OCI-LY1 (cell line): ENCODE data around the gene TUBE1.

ENCODE experiments used
- EZH2 ChIP-seq: fragments of 200-600 bp; sonication (generic), shearing (Covaris generic); IDR thresholded peaks from 2 replicates; pipeline ENCODE4 v1.8.0; 2017; ENCODE audit warnings: borderline replicate concordance, mixed run types, mild to moderate bottlenecking, antibody characterized with exemption, low read length, moderate library complexity, mixed read lengths
- TF ChIP-seq, protein P1 (sequence below): fragments of 200-600 bp; sonication (generic), shearing (Covaris generic); IDR thresholded peaks from 2 replicates; pipeline ENCODE4 v1.5.1; 2017; ENCODE audit warnings: mild to moderate bottlenecking, antibody characterized with exemption, low read length, moderate library complexity, mixed read lengths

GRCh38 chr6:112087916-112088315 lies 634 bp upstream of the TUBE1 start:
- TF ChIP-seq, protein P1, sequence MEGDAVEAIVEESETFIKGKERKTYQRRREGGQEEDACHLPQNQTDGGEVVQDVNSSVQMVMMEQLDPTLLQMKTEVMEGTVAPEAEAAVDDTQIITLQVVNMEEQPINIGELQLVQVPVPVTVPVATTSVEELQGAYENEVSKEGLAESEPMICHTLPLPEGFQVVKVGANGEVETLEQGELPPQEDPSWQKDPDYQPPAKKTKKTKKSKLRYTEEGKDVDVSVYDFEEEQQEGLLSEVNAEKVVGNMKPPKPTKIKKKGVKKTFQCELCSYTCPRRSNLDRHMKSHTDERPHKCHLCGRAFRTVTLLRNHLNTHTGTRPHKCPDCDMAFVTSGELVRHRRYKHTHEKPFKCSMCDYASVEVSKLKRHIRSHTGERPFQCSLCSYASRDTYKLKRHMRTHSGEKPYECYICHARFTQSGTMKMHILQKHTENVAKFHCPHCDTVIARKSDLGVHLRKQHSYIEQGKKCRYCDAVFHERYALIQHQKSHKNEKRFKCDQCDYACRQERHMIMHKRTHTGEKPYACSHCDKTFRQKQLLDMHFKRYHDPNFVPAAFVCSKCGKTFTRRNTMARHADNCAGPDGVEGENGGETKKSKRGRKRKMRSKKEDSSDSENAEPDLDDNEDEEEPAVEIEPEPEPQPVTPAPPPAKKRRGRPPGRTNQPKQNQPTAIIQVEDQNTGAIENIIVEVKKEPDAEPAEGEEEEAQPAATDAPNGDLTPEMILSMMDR, result no peak
- TF ChIP-seq EZH2, result no peak
